ENCODE results near the gene PRSS38. TPM values are rescaled to one million over a fixed set of nuclear protein-coding genes. Genes with fewer than 3 reads are reported as not detected.

PRSS38 gene
- total and polyA plus RNA-seq, 12 donors, result not detected

DNA sequence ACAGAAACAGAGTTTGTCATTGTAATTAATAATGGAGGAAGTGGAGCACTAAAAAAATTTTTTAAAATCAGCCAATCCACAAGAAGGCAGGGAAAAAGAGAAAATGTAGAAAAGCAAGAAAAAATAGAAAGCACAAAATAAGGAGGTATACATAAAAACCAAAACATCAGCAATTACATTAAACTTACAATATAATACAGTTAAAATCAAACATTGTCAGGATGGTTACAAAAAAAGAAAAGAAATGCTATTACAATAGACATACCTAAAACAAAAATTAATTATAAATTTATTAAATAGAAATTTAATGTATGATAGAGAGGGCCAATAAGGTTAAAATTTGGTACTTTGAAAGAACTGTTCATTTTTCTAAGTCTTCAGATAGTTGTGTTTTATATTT is 38.7 kb downstream of the PRSS38 start:
- TF ChIP-seq CTCF (IDR thresholded peaks at IDR 0.05), result no peak
- intact Hi-C loops (cut with DNase I), result no loop called here
- Histone ChIP-seq H3K4me3 (no peak overlapping the region), H3K27ac (no peak overlapping the region), H3K9me3 (no peaks in the 10 kb centered on the region), H3K27me3 (peaks cover 0 to 20% (median 13%) of the 10 kb centered on the region in 7 donors), H3K4me1 (no peaks in the 10 kb centered on the region), H3K36me3 (no peaks in the 10 kb centered on the region)
- ATAC-seq (no peak), DNase-seq (no peak)

- 65 to 74% methylated on average over 4 of the region's 4 CpGs for WGBS, 2 donors
- H3K27ac ChIP-seq, result no peak overlapping the region
- peaks cover 0 to 20% (median 13%) of the 10 kb centered on the region in 7 donors for H3K27me3 ChIP-seq
- H3K4me3 ChIP-seq, result no peak overlapping the region
- no peaks in the 10 kb centered on the region for H3K9me3 ChIP-seq
- no peaks in the 10 kb centered on the region for H3K36me3 ChIP-seq
- intact Hi-C loops (cut with DNase I), result no loop called here
- ATAC-seq, result no peak
- no peak for DNase-seq
- no peak for TF ChIP-seq CTCF (IDR thresholded peaks at IDR 0.05)
- H3K4me1 ChIP-seq, result no peaks in the 10 kb centered on the region
Observed at GRCh38 chr1:227855687-227856086, 40.2 kb downstream of the PRSS38 start.

DNA sequence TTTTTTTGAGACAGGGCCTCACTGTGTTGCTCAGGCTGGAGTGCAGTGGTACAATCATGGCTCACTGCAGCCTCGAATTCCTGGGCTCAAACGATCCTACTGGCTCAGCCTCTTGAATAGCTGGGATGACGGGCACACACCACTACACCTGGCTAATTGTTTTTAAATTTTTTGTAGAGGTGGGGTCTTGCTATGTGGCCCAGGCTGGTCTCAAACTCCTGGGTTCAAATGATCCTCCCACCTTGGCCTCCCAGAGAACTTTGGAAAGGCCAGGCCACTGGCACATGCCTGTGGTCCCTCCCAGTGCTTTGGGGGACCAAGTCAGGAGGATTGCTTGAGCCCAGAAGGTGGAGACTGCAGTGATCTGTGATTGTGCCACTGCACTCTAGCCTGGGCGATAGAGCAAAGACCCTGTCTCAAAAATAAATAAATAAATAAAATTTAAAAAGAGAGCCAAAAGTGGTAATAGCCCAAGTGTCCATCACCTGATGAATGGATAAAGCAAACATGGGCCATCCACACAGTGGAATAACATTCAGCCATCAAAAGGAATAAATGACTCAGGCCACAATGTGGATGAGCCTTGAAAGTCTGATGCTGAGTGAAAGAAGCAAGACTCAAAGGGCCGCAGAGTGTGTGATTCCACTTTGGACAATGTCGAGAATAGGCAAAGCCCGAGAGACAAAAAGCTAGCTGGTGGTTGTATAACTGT is 40.8 kb downstream of the PRSS38 start:
- Histone ChIP-seq H3K27ac (no peak overlapping the region), H3K36me3 (no peaks in the 10 kb centered on the region), H3K4me1 (no peaks in the 10 kb centered on the region), H3K4me3 (no peak overlapping the region), H3K9me3 (no peaks in the 10 kb centered on the region), H3K27me3 (peaks cover 0 to 20% (median 11%) of the 10 kb centered on the region in 7 donors)
- 88 to 92% methylated on average over 7 of the region's 7 CpGs for WGBS, 2 donors
- intact Hi-C loops (cut with DNase I), result no loop called here
- ATAC-seq (no peak), DNase-seq (no peak)
- no peak for TF ChIP-seq CTCF (IDR thresholded peaks at IDR 0.05)

GRCh38 chr1:227864882-227865281 is 49.4 kb downstream of the PRSS38 start:
- ATAC-seq (no peak), DNase-seq (no peak)
- H3K9me3 ChIP-seq, result peaks cover 0 to 29% (median 14%) of the 10 kb centered on the region in 11 donors
- peaks cover 0 to 6% (median 0%) of the 10 kb centered on the region in 9 donors for H3K4me1 ChIP-seq
- no peaks in the 10 kb centered on the region for H3K36me3 ChIP-seq
- peaks cover 0 to 5% (median 0%) of the 10 kb centered on the region in 7 donors for H3K27me3 ChIP-seq
- H3K4me3 ChIP-seq, result no peak overlapping the region
- intact Hi-C loops (cut with DNase I), result no loop called here
- H3K27ac ChIP-seq, result no peak overlapping the region
- no peak for TF ChIP-seq CTCF (IDR thresholded peaks at IDR 0.05)

Measured in heart right ventricle (tissue), 16 donors.